Thyroid gland (tissue), 4 donors: ENCODE data around the gene DDRGK1. TPM values are rescaled to one million over a fixed set of nuclear protein-coding genes. Genes with fewer than 3 reads are reported as not detected.
A peak's percentile ranks its signal among the peaks of the same experiment; 100 is the strongest.

Source experiments
- DNase-seq, 2 donors: peaks; one replicate each; pipeline ENCODE4 v3.0.0-alpha.2; 2019
- H3K27ac ChIP-seq, 3 donors: fragments of 200-600 bp; sonication (generic); 1 replicate in 2 of 3; 2 replicates in 1 of 3; pipeline ENCODE4 v1.5.1; 2016 to 2019; ENCODE audit warnings: mild to moderate bottlenecking in 1 of 3, moderate library complexity in 1 of 3
- H3K27me3 ChIP-seq: fragments of 200-600 bp; sonication (generic); one replicate; pipeline ENCODE4 v1.5.1; 2019
- H3K36me3 ChIP-seq, 2 donors: fragments of 200-600 bp; sonication (generic); one replicate each; pipeline ENCODE4 v1.5.1; 2016 to 2019
- H3K4me1 ChIP-seq, 2 donors: fragments of 200-600 bp; sonication (generic); one replicate each; pipeline ENCODE4 v1.5.1; 2017 to 2019
- H3K4me3 ChIP-seq, 3 donors: fragments of 200-600 bp; sonication (generic); replicated peaks in 1 of 3; 1 replicate in 2 of 3; 2 replicates in 1 of 3; pipeline ENCODE4 v1.5.1; 2016; ENCODE audit warnings: mild to moderate bottlenecking in 1 of 3
- H3K9me3 ChIP-seq: fragments of 200-600 bp; sonication (generic); one replicate; pipeline ENCODE4 v1.5.1; 2017
- CTCF ChIP-seq, 6 experiments: fragments of 200-600 bp in 3 of 6; fragments of 450-650 bp in 3 of 6; sonication (generic) in 3 of 6; IDR thresholded peaks; one replicate each; pipeline ENCODE4 v1.5.1; 2016 to 2019; ENCODE audit warnings: antibody characterized with exemption in 6 of 6, mild to moderate bottlenecking in 2 of 6, inconsistent platforms in 1 of 6, moderate library complexity in 1 of 6
- POLR2A ChIP-seq, 2 donors: fragments of 450-650 bp; IDR thresholded peaks; one replicate each; pipeline ENCODE4 v1.6.1; 2017; ENCODE audit warnings: antibody characterized with exemption in 2 of 2, mild to moderate bottlenecking in 2 of 2, moderate library complexity in 1 of 2
- WGBS, 2 donors: methylation state at CpG; one replicate each; pipeline ENCODE4 v1.1.5; 2017; 5-methylcytosine and 5-hydroxymethylcytosine counted together
- intact Hi-C: fragments of 100-400 bp; cut with DNase I; formaldehyde crosslinking; loops from one replicate; pipeline ENCODE4 v1.15.1; 2023
- total RNA-seq, 4 donors: library from RNA; depleted of rRNA; stranded (reverse); fragments of >200 nt; gene quantifications; one replicate each; pipeline ENCODE4 v1.2.3, GENCODE V29; 2016

DDRGK1 gene
- total RNA-seq, 4 donors from 2014 or later: 95.5 to 136 (median 126) TPM

DNA sequence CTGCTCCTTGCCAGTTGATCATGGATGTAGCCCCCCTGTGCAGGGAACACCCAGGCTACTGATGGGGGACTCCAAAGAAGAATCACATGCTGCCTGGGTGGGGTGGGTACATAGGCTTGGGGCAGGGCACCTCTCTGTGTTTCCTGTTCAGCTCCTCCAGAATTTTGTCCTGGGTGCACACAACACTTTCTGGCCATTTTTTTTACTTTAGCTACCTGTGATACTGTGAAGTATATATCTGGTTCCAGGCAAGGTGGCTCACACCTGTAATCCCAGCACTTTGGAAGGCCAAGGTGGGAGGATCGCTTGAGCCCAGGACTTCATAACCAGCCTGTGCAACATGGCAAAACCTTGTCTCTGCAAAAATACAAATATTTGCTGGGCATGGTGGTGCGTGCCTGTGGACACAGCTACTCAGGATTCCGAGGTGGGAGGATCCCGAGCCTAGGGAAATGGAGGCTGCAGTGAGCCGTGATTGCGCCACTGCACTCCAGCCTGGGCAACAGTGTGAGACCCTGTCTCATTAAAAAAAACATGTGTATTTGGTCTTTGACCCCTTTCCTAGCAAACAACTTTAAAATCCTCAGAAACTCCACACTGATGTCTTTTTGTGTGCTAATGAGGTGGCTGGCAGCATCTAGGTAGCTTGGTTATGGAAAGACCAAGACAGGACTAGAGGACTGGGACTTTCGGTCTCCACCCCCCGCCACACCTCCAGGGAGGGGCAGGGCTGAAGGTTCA is 20.4 kb upstream of the DDRGK1 start:
- Histone ChIP-seq H3K27me3 (no peaks in the 10 kb centered on the region), H3K4me1 (peaks cover 34 to 48% of the 10 kb centered on the region in 2 donors), H3K27ac (peak overlapping the region; percentile 22 to 95 (median 93)), H3K9me3 (no peaks in the 10 kb centered on the region), H3K4me3 (no peak overlapping the region), H3K36me3 (peaks cover 0 to 14% of the 10 kb centered on the region in 2 donors)
- DNase-seq: no peak
- 90 to 93% methylated on average over 8 of the region's 8 CpGs for WGBS, 2 donors
- TF ChIP-seq CTCF (IDR thresholded peaks at IDR 0.05) (no peak), POLR2A (IDR thresholded peaks at IDR 0.05) (no peak)
- intact Hi-C loops: no loop called here

GRCh38 chr20:3223994-3224680 is 19.7 kb upstream of the DDRGK1 start:
- WGBS, 2 donors: 60 to 90% methylated on average over 3 to 11 of the region's 20 CpGs
- no peak for DNase-seq
- peaks cover 0 to 7% of the 10 kb centered on the region in 2 donors for H3K36me3 ChIP-seq
- no peaks in the 10 kb centered on the region for H3K27me3 ChIP-seq
- intact Hi-C loops: no loop called here
- peaks cover 34 to 48% of the 10 kb centered on the region in 2 donors for H3K4me1 ChIP-seq
- peak overlapping the region; percentile 83 to 95 (median 93) for H3K27ac ChIP-seq
- H3K9me3 ChIP-seq: no peaks in the 10 kb centered on the region
- no peak for TF ChIP-seq CTCF (IDR thresholded peaks at IDR 0.05)
- no peak for TF ChIP-seq POLR2A (IDR thresholded peaks at IDR 0.05)
- H3K4me3 ChIP-seq: no peak overlapping the region

GRCh38 chr20:3223651-3223993 is 19.1 kb upstream of the DDRGK1 start:
- peak overlapping the region; percentile 83 to 95 (median 93) for H3K27ac ChIP-seq
- TF ChIP-seq CTCF (IDR thresholded peaks at IDR 0.05) (no peak), POLR2A (IDR thresholded peaks at IDR 0.05) (no peak)
- H3K4me1 ChIP-seq: peaks cover 37 to 51% of the 10 kb centered on the region in 2 donors
- no peaks in the 10 kb centered on the region for H3K27me3 ChIP-seq
- no peak overlapping the region for H3K4me3 ChIP-seq
- no peaks in the 10 kb centered on the region for H3K9me3 ChIP-seq
- intact Hi-C loops: no loop called here
- peaks cover 0 to 6% of the 10 kb centered on the region in 2 donors for H3K36me3 ChIP-seq
- 73 to 83% methylated on average over 6 of the region's 6 CpGs for WGBS, 2 donors
- no peak for DNase-seq

DNA sequence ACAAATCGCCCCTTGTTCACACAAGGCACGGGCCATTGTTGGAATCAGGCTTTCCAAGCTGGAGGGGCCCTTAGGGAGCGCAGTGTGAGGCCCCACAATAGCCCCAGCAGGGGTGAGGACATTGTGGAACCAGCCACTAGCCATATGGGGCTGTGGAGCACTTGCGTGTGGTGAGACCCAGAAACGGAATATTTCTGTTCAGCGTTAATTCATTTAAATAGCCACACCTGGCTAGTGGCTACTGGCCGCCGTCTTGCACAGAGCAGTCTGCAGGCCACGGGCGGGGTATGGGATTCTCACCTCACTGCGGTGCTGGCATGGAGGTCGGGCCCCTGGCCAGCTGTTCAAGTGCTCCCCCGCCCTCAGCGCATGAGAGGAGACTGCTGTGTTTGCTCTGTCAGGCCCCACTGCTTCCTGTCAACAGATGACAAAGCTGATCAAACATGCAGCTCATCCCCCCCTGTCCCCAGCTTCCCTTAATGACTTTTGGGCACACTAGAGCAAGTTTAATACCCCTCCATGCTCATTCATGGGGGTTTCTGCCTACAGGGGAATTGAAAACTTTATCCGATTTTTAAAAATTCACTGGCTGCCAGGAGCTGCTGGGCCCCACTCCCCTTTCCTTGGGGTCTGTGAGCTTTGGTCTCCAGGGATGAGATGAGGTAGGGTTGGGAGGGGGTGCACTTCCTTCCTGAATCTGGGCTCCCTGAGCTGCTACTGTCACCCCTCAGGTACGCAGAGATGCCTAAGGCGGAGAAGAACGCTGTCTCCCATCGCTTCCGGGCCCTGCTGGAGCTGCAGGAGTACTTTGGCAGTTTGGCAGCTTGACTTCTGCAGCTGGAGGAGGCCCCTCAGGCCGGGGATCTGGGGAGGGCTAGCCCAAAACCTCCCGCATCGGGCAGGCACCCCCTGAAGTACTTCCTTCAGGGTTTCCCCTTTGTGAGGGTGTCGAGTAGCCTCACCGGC is 18.4 kb upstream of the DDRGK1 start:
- H3K9me3 ChIP-seq: no peaks in the 10 kb centered on the region
- peaks cover 43 to 57% of the 10 kb centered on the region in 2 donors for H3K4me1 ChIP-seq
- intact Hi-C loops: no loop called here
- WGBS, 2 donors: 51 to 67% methylated on average over 20 of the region's 25 CpGs
- H3K27me3 ChIP-seq: no peaks in the 10 kb centered on the region
- peak overlapping the region; percentile 93 to 97 (median 95) for H3K27ac ChIP-seq
- no peak overlapping the region for H3K4me3 ChIP-seq
- peaks cover 0 to 6% of the 10 kb centered on the region in 2 donors for H3K36me3 ChIP-seq
- DNase-seq: peak; percentile 85 to 97
- TF ChIP-seq POLR2A (IDR thresholded peaks at IDR 0.05) (peak in 1 of 2 donors; percentile 20), CTCF (IDR thresholded peaks at IDR 0.05) (no peak)
